Measurements from ENCODE around the gene DUSP2.

DUSP2 gene

GRCh38 chr2:96145036-96145847 lies at the start of gene DUSP2:
TSS of gene DUSP2 (minus strand) at chr2:96145440. CDS start at chr2:96145354, 86 bp downstream.
- DNase-seq (ENCODE audit: insufficient read length, low spot score), result peak; percentile 96

GRCh38 chr2:96191937-96192670 lies 46.9 kb upstream of the DUSP2 start:
- no peak for DNase-seq (ENCODE audit: insufficient read length, low spot score)
- FAIRE-seq, result no peak

More at GRCh38 chr2:96145036-96145847, at the start of gene DUSP2:
- FAIRE-seq, result peak; percentile 86

- no peak for DNase-seq (ENCODE audit: insufficient read length, low spot score)
- no peak for FAIRE-seq
Measured at GRCh38 chr2:96188821-96189526, 43.7 kb upstream of the DUSP2 start.

- DNase-seq (ENCODE audit: insufficient read length, low spot score) (no peak), FAIRE-seq (no peak)
Measured at GRCh38 chr2:96186562-96186961, 41.3 kb upstream of the DUSP2 start.

GRCh38 chr2:96185516-96185915 lies 40.3 kb upstream of the DUSP2 start:
- DNase-seq (ENCODE audit: insufficient read length, low spot score) (no peak), FAIRE-seq (no peak)

GRCh38 chr2:96184989-96185388 lies 39.7 kb upstream of the DUSP2 start:
- no peak for DNase-seq (ENCODE audit: insufficient read length, low spot score)
- no peak for FAIRE-seq

GRCh38 chr2:96184188-96184587 lies 38.9 kb upstream of the DUSP2 start:
- FAIRE-seq (no peak), DNase-seq (ENCODE audit: insufficient read length, low spot score) (no peak)

GRCh38 chr2:96181529-96181928 lies 36.3 kb upstream of the DUSP2 start:
- FAIRE-seq (no peak), DNase-seq (ENCODE audit: insufficient read length, low spot score) (no peak)

- DNase-seq (ENCODE audit: insufficient read length, low spot score) (no peak), FAIRE-seq (no peak)
Measured at GRCh38 chr2:96180521-96180920, 35.3 kb upstream of the DUSP2 start.

- DNase-seq (ENCODE audit: insufficient read length, low spot score) (no peak), FAIRE-seq (no peak)
Measured at GRCh38 chr2:96180002-96180401, 34.8 kb upstream of the DUSP2 start.

GRCh38 chr2:96176661-96177060 lies 31.4 kb upstream of the DUSP2 start:
- no peak for DNase-seq (ENCODE audit: insufficient read length, low spot score)
- FAIRE-seq, result no peak

- no peak for FAIRE-seq
- no peak for DNase-seq (ENCODE audit: insufficient read length, low spot score)
Measured at GRCh38 chr2:96175951-96176350, 30.7 kb upstream of the DUSP2 start.

GRCh38 chr2:96174251-96175144 lies 29.3 kb upstream of the DUSP2 start:
- FAIRE-seq, result peak; percentile 91

GRCh38 chr2:96171831-96172230 lies 26.6 kb upstream of the DUSP2 start:
- DNase-seq (ENCODE audit: insufficient read length, low spot score) (no peak), FAIRE-seq (no peak)

More at GRCh38 chr2:96174251-96175144, 29.3 kb upstream of the DUSP2 start:
- DNase-seq (ENCODE audit: insufficient read length, low spot score), result peak; percentile 61

GRCh38 chr2:96170626-96171025 lies 25.4 kb upstream of the DUSP2 start:
- FAIRE-seq (no peak), DNase-seq (ENCODE audit: insufficient read length, low spot score) (no peak)

GRCh38 chr2:96169868-96170507 lies 24.7 kb upstream of the DUSP2 start:
- DNase-seq (ENCODE audit: insufficient read length, low spot score), result no peak
- no peak for FAIRE-seq

GRCh38 chr2:96167407-96168013 lies 22.3 kb upstream of the DUSP2 start:
- DNase-seq (ENCODE audit: insufficient read length, low spot score), result no peak
- no peak for FAIRE-seq

GRCh38 chr2:96164459-96165184 lies 19.4 kb upstream of the DUSP2 start:
- no peak for FAIRE-seq
- peak; percentile 75 for DNase-seq (ENCODE audit: insufficient read length, low spot score)

All from GM19239 (cell line).